NCI-H1436 treated with DMSO at 0.1 percent for 48 hours (cell line): ENCODE data around the gene SLC9A8.
"Not testable (repeated sequence)": the region's sequence is repeated elsewhere in the genome, so short reads cannot be mapped to it uniquely, and the experiment has no call there.

Source experiments
- DNase-seq: peaks from one replicate; lab custom pipeline; 2025; lab: John Stamatoyannopoulos, UW

SLC9A8 gene, protein sequence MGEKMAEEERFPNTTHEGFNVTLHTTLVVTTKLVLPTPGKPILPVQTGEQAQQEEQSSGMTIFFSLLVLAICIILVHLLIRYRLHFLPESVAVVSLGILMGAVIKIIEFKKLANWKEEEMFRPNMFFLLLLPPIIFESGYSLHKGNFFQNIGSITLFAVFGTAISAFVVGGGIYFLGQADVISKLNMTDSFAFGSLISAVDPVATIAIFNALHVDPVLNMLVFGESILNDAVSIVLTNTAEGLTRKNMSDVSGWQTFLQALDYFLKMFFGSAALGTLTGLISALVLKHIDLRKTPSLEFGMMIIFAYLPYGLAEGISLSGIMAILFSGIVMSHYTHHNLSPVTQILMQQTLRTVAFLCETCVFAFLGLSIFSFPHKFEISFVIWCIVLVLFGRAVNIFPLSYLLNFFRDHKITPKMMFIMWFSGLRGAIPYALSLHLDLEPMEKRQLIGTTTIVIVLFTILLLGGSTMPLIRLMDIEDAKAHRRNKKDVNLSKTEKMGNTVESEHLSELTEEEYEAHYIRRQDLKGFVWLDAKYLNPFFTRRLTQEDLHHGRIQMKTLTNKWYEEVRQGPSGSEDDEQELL

DNA sequence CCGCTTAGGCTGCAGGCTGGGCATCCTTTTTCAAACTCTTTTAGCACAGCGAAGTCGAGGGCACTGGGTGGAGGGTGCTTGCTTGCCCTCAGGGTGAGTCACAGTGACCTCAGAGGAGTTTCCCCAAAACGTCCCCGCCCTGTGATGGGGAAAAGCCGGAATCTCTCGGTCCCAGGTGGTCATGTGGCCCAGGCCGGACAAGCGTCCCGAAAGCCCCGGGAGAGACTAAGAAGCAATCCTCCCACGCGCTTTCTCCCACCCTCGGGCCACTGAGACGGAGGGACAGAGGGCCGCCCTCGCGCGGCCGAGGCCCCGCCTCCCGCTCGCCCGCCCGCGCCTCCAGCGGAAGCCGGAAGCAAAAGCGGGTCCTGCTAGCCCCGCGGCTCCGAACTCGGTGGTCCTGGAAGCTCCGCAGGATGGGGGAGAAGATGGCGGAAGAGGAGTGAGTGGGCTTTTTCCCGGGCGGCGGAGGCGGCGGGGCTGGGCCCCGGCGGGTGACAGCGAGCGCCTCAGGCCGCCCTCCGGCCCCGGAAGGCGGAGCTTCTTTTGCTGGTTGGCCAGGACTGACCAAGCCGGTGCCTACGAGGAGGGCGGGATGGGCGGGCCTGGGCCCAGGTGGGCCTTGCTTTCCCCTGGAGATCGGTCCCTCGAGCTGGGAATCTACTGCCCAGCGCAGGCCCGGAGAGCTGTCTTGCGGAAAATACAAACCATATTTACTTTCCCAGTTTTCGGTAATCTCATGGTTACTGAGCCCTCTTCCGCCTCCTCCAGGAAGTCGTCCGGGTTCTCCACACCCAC, at the start of gene SLC9A8:
TSS of gene SLC9A8 (plus strand) at position 322 of the 798 bp plus-strand sequence. CDS start at position 417, 95 bp downstream.
- no peak for DNase-seq

DNA sequence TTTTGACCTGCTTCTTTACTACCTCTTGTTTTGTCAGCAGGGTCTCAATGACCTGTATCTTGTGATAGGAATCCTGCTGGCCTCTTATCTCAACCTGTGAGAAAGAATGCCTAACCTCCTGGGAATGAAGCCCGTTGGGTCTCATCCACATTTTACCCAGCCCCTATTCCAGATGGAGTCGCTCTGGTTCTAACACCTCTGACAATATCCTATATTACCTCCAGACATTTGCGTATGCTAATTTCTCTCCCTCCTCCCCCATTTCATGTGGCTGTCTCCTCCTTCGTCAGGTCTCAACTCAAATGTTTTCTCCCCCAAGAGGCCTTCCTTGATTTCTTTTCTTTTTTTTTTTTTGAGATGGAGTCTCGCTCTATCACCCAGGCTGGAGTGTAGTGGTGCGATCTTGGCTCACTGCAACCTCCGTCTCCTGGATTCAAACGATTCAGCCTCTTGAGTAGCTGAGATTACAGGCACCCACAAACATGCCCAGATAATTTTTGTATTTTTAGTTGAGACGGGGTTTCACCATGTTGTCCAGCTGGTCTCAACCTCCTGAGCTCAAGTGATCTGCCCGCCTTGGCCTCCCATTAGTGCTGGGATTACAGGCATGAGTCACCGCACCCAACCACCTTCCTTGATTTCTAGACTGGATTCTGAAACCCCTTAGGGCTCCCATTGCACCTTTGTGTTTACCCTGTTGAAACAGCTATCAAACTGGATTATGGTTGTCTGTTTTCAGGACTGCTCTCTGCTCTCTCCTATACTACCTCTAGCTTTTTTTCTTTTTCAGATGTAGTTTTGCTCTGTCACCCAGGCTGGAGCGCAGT, 49.5 kb upstream of the SLC9A8 start:
- no peak for DNase-seq

DNA sequence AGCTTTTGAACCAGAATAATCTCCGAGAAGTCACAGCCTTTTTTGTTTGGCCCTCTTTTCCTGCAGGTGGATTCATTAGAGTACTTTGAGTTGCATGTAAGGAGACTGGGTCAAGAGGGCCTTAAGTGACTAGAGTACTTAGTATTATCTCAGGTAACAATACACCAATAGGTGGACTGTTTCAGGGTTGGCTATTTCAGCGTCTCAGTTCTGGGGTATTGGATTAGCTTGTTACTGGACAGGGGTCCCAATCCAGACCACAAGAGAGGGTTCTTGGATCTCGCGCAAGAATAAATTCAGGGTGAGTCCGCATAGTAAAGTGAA, 47.3 kb upstream of the SLC9A8 start:
- DNase-seq: no peak

DNA sequence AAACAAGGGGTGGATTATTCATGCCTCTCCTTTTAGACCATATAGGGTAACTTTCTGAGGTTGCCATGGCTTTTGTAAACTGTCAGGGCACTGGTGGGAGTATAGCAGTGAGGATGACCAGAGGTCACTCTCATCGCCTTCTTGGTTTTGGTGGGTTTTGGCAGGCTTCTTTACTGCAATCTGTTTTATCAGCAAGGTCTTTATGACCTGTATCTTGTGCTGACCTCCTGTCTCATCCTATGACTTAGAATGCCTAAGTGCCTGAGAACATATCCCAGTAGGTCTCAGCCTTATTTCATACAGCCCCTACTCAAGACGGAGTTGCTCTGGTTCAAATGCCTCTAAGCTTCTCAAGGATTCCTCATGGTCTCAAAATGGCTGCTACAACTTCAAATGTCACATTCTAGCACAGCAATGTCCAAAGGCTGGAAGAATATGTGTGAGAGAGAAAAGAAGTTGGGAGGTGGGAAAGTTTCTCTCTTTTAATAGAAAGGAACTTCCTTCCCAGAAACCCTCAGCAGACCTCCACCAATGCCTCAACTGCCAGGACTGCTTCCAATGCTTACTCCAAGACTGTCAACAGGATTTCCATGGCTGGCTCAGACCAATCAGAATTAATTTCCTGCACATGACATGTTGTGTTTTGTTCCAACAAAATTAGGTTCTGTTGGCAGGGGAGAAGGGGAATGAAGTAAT, 46.6 kb upstream of the SLC9A8 start:
- no peak for DNase-seq

- DNase-seq: no peak
Measured at GRCh38 chr20:49766979-49767521, 45.6 kb upstream of the SLC9A8 start.

- no peak for DNase-seq
Measured at GRCh38 chr20:49768204-49769047, 44.2 kb upstream of the SLC9A8 start.

- DNase-seq: no peak
Measured at GRCh38 chr20:49769048-49769581, 43.5 kb upstream of the SLC9A8 start.

DNA sequence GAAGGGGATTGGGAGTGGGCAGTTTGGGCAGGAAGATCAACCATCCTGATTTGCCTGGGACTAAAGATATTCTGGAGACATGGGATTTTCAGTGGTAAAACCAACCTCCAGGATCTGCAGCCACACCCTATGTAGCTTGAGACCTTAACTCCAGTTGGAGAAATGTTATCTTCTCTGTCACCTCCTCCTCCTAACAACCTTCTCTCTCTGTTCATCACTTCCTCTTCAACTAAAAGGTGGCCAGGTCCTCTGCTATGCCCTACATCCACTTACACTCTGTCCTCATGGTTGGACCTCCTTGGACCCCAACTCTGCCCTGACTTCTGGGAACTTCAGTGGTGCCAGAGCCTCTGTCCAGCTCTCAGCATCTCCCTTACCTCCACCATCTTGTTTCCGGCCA, 42.0 kb upstream of the SLC9A8 start:
- DNase-seq: no peak

GRCh38 chr20:49774213-49774612, 38.4 kb upstream of the SLC9A8 start:
- not testable (repeated sequence) for DNase-seq

DNA sequence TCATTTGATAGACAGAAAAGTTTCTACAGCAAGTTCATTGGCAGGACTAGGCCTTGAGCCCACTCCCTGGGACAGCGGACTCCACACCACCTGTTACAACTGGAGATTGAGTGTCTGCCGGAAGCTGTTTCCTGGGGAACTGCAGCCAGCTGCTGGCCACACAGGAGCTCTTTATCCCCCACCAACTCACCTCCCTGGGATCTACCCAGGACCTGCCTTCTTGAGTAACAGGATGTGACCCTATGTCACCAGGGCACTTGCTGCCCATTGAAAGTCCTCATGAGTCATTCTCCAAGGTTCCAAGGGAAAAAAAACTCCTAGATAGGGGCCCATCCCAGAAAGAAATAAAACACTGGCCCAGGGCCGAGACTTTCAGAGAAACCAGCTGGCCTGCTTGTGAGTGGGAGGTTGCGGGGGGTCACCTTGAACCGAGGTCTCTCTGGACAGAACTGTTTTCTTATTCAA, 37.4 kb upstream of the SLC9A8 start:
- no peak for DNase-seq

GRCh38 chr20:49779972-49780371, 32.7 kb upstream of the SLC9A8 start:
- DNase-seq: no peak

- DNase-seq: no peak
Measured at GRCh38 chr20:49781676-49782075, 31.0 kb upstream of the SLC9A8 start.

GRCh38 chr20:49782439-49782838, 30.2 kb upstream of the SLC9A8 start:
- DNase-seq: not testable (repeated sequence)

DNA sequence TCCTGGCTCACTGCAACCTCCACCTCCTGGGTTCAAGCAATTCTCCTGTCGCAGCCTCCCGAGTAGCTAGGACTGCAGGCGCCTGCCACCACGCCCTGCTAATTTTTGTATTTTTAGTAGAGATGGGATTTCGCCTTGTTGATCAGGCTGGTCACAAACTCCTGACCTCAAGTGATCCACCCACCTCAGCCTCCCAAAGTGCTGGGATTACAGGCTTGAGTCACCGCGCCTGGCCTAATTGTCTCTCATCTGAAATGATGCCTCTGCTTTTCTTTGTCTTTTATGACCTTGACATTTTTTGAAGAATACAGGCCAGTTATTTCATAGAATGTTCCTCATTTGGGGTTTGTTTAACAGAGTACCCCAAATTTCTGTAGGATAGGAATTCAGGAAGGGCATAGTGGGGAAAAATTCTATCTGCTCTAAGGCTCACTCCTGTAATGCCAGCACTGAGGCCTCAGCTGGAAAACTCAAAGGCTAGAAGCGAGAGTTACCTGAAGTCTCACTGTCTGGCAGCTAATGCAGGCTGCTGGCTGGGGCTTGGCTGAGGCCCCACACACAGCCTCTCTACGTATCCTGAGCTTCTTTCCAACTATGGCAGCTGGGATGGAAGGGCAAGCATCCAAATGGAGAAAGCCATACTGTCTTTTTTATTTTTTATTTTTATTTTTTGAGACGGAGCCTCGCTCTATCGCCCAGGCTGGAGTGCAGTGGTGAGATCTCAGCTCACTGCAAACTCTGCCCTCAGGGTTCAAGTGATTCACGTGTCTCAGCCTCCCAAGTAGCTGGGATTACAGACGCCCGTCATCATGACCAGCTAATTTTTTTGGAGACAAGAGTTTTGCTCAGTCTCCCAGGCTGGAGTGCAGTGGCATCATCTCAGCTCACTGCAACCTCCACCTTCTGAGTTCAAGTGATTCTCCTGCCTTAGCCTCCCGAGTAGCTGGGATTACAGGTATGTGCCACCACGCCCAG, 29.3 kb upstream of the SLC9A8 start:
- not testable (repeated sequence) for DNase-seq

GRCh38 chr20:49784291-49784690, 28.3 kb upstream of the SLC9A8 start:
- DNase-seq: no peak

- no peak for DNase-seq
Measured at GRCh38 chr20:49785149-49785851, 27.3 kb upstream of the SLC9A8 start.

GRCh38 chr20:49785852-49786175, 26.8 kb upstream of the SLC9A8 start:
- no peak for DNase-seq

DNA sequence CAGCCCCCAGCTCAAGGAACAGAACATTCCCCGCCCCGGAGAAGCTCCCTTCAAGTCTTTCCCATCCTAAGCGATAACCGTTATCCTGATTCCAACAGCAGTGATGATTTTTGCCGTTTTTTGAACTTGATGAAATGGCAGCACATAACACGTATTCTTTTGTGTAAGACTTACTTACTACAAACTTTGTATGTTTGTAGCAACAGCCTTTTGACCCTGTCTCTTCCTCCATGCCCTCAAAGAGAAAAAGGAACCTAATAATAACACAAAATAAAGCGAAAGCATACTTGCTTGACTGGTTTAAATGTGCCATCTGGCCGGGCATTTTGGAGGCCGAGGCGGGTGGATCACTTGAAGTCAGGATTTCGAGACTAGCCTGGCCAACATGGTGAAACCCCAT, 26.4 kb upstream of the SLC9A8 start:
- DNase-seq: no peak
